ENCODE results near the gene FSIP1.

The FSIP1 gene

GRCh38 chr15:39582286-39582976 lies 200.2 kb downstream of the FSIP1 start:
- no peak for DNase-seq (ENCODE audit: low read depth)

GRCh38 chr15:39581793-39582285 lies 200.8 kb downstream of the FSIP1 start:
- no peak for DNase-seq (ENCODE audit: low read depth)

- DNase-seq (ENCODE audit: low read depth), result no peak
Observed at GRCh38 chr15:39581242-39581792, 201.3 kb downstream of the FSIP1 start.

DNA sequence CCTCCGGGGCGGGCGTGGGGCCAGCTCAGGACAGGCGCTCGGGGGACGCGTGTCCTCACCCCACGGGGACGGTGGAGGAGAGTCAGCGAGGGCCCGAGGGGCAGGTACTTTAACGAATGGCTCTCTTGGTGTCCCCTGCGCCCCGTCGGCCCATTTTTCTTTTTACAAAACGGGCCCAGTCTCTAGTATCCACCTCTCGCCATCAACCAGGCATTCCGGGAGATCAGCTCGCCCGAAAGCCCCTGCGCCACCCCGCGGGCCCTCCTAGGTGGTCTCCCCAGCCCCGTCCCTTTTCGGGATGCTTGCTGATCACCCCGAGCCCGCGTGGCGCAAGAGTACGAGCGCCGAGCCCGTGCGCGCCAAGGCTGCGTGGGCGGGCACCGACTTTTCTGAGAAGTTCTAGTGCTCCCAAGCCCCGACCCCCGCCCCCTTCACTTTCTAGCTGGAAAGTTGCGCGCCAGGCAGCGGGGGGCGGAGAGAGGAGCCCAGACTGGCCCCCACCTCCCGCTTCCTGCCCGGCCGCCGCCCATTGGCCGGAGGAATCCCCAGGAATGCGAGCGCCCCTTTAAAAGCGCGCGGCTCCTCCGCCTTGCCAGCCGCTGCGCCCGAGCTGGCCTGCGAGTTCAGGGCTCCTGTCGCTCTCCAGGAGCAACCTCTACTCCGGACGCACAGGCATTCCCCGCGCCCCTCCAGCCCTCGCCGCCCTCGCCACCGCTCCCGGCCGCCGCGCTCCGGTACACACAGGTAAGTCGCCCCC lies 202.0 kb downstream of the FSIP1 start, which contains the start of gene THBS1:
TSS of gene THBS1 (plus strand) at position 595 of the 757 bp plus-strand sequence. CDS start 779 bp downstream, outside the sequence.
- DNase-seq (ENCODE audit: low read depth), result no peak

GRCh38 chr15:39580117-39580484 lies 202.5 kb downstream of the FSIP1 start:
- DNase-seq (ENCODE audit: low read depth), result peak; percentile 75

DNA sequence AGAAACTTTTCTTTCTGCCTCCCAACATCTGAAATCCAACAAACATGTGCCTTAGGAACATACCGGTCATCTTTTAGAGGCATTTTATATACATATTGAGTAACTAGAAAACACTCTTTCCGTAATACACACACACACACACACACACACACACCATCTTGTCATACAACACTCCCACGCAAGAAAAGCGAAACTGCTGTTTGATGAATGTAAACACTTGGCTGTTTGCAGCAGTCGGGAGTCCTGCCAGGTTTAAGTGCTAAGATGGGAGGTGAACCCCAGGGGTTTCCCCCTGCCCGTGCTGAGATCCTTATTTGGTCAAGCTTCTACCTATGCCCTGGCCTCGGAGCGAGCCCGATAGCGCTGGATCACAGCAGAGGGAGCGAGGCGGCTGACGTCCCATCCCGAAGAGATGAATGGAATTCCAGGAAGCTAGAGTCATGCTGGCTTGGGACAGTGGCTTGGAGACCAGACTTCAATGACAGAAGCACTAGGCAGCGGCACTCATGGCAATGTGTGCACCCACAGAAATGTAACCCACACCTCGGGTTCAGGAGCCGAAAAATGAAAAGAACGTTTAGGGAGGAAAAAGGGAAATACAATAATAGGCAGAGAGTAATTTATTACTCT lies 203.0 kb downstream of the FSIP1 start:
- DNase-seq (ENCODE audit: low read depth), result no peak

- DNase-seq (ENCODE audit: low read depth), result no peak
Observed at GRCh38 chr15:39578851-39579486, 203.7 kb downstream of the FSIP1 start.

DNA sequence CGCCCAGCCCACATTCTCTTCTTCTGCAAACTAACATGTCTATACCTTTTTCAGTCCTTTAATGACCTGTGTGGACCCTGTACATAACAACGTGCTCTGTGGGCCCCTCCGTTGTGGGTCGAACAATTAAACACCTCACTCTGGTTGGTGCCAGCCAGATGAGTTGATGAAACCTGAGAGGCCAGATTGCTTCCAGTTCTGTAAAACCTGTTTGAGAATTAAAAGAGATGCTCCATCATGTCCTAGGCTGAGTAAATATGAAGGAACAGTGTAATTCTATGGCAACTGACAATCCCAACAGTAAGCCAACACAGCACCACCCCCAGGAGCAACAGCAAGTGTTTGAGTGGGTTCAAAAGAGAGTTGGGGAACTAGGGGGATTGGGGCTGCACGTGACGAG lies 207.5 kb downstream of the FSIP1 start:
- DNase-seq (ENCODE audit: low read depth), result no peak

GRCh38 chr15:39574427-39574826 lies 208.2 kb downstream of the FSIP1 start:
- no peak for DNase-seq (ENCODE audit: low read depth)

GRCh38 chr15:39573844-39574243 lies 208.8 kb downstream of the FSIP1 start:
- no peak for DNase-seq (ENCODE audit: low read depth)

DNA sequence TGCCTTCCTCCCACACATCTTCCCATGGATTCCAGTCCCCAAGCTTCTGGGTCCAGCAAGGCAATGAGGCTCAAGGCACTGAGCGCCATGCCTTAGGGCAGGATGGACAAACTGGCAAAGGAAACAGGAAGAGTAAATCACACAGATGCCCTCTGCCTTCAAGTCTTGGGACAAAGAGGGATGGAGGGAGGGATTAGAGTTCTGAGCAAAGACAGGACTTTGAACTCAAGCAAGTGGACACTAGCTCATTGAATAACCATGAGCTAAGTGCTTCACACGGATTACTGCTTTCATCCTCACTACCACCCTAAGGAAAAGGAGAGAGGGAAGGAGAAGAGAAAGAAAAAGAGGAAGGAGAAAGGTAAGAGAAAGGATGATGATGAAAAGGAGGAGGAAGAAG lies 209.4 kb downstream of the FSIP1 start:
- no peak for DNase-seq (ENCODE audit: low read depth)

DNA sequence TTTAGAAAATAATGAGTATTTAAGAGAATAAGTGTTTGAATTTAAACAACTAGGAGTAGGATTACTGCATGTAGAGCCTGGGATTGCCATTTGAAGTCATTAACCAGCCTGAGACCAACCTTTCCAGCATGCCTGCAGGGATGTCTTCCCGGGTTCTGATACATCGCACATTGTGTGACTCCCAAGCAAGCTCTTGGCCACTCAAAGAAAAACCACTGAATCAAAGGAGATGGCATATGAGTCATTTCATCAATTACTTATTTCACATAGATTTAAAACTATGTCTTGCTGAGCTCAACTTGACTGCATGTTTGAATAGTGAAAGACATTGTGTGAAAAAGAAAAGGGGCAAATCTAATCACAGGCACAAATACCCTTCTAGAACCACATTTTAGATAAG lies 216.8 kb downstream of the FSIP1 start:
- DNase-seq (ENCODE audit: low read depth), result no peak

GRCh38 chr15:39564972-39565665 lies 217.5 kb downstream of the FSIP1 start:
- DNase-seq (ENCODE audit: low read depth), result no peak

GRCh38 chr15:39558421-39558820 lies 224.2 kb downstream of the FSIP1 start:
- no peak for DNase-seq (ENCODE audit: low read depth)

DNA sequence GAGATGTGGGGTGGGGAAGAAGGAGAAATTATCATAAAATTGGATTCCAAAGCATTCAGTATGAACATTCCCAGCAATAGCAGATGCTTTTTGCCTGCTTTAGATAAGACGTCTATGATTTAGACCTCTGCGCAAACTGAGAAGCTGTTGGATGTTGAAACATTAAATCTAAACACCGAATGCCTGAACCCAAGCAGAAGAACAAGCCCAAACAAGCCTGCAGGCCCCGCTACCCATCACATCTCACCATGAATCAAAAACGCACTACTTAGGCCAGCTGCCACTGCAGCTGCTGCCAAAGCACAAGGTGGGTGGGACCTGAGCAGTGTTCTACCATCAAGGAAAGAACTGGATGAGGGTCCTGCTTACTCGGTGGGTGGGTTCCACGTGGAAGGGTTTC lies 226.2 kb downstream of the FSIP1 start:
- no peak for DNase-seq (ENCODE audit: low read depth)

GRCh38 chr15:39555885-39556284 lies 226.8 kb downstream of the FSIP1 start:
- DNase-seq (ENCODE audit: low read depth), result no peak

GRCh38 chr15:39554746-39555387 lies 227.8 kb downstream of the FSIP1 start:
- no peak for DNase-seq (ENCODE audit: low read depth)

- no peak for DNase-seq (ENCODE audit: low read depth)
Observed at GRCh38 chr15:39553947-39554693, 228.5 kb downstream of the FSIP1 start.

GRCh38 chr15:39552556-39552955 lies 230.1 kb downstream of the FSIP1 start:
- DNase-seq (ENCODE audit: low read depth), result no peak

DNA sequence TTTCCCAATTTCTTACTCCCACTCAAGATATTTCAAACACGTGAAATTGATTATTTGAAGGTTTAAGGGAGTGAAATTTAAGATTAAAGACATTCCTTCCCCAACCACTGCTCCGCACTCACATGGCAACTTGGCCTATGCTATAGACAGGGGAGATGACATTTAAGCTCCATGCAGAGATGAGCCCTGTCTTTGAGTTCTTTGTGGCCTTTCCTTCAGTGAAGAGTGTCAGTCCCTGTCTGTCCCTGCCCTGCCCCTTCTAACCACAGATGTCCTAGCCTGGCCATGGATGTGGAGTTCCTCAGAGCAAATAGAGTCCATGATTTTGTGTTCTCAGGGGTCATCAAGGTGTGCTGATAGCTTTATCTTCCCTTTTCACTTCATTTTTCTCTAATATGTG lies 231.2 kb downstream of the FSIP1 start:
- no peak for DNase-seq (ENCODE audit: low read depth)
